Measurements from ENCODE around the gene IRX1.

IRX1 gene

DNA sequence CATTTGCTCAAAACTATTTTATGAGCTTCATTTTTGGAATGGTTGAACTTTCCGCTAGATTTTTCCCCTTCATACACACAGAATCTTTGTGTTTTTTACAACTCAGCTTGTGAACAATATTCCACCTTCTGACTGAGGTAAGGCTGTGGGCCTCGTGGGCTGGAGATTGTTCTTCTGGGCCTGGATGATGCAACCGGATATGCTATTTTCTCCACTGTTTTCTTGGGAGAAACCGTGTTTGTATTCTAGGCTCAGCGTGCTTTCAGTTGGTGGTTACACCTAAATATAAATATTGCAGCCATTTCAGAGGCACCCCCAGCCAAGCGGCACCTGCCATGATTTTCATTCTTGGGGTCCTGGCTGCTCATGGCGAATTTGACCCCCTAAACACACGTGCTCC, 55.2 kb downstream of the IRX1 start:
- no peak for DNase-seq (ENCODE audit: low read depth)

All from stromal cell of bone marrow (primary cell).